Gastroesophageal sphincter (tissue), 3 donors: Measurements from ENCODE around the gene EMID1.

Source experiments
- EP300 ChIP-seq: sonication (generic); formaldehyde crosslinking; IDR thresholded peaks from one replicate; pipeline ENCODE4 v1.6.1; 2017; ENCODE audit warnings: antibody characterized with exemption, mild to moderate bottlenecking
- POLR2A ChIP-seq, 2 donors: fragments of 450-650 bp; IDR thresholded peaks; one replicate each; pipeline ENCODE4 v1.6.1; 2017; ENCODE audit warnings: antibody characterized with exemption in 2 of 2, mild to moderate bottlenecking in 2 of 2, moderate library complexity in 1 of 2
- POLR2AphosphoS5 ChIP-seq: sonication (generic); formaldehyde crosslinking; IDR thresholded peaks from one replicate; pipeline ENCODE4 v1.6.1; 2017; ENCODE audit warnings: antibody characterized with exemption
- TF ChIP-seq, protein P1 (sequence below), 4 experiments: fragments of 200-600 bp in 2 of 4; fragments of 450-650 bp in 2 of 4; sonication (generic) in 1 of 4; IDR thresholded peaks; one replicate each; pipeline ENCODE4 v1.5.1; 2017 to 2019; ENCODE audit warnings: antibody characterized with exemption in 4 of 4, mild to moderate bottlenecking in 2 of 4, moderate library complexity in 2 of 4

DNA sequence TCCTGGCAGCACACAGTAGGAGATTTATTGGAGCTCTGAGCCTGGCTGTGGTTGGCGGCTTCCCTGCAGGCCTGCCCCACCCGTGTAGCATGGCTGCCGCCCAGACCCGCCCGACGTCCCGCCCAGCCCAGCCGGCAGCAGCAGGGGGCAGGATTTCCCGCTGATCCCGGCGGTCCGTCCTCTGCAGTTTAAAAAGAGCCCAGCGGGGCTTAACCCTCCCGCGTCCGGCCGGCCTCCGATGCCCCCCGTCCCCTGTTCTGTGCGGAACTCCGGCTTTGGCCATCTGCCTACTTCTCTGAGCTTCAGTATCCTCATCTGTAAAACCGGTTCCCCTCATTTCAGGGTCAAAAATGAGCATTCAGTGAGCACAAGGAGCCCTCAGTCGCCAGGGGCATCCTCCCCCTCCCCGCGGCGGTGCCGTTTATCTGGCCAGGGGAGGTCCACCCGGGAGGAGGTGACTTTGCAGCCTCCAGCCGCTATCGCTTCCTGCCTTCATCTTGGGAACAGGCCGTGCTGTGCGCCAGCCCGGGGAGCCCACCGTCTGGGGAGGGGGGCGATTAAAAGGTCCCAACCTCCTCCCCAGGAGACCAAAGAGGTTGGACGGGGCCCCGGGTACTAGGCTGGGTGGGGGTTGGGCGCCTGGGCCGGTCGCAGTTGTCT is 100.6 kb downstream of the EMID1 start, which contains the start of gene GAS2L1:
- TF ChIP-seq POLR2A (IDR thresholded peaks at IDR 0.05) = no peak
- TF ChIP-seq, protein P1, sequence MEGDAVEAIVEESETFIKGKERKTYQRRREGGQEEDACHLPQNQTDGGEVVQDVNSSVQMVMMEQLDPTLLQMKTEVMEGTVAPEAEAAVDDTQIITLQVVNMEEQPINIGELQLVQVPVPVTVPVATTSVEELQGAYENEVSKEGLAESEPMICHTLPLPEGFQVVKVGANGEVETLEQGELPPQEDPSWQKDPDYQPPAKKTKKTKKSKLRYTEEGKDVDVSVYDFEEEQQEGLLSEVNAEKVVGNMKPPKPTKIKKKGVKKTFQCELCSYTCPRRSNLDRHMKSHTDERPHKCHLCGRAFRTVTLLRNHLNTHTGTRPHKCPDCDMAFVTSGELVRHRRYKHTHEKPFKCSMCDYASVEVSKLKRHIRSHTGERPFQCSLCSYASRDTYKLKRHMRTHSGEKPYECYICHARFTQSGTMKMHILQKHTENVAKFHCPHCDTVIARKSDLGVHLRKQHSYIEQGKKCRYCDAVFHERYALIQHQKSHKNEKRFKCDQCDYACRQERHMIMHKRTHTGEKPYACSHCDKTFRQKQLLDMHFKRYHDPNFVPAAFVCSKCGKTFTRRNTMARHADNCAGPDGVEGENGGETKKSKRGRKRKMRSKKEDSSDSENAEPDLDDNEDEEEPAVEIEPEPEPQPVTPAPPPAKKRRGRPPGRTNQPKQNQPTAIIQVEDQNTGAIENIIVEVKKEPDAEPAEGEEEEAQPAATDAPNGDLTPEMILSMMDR (IDR thresholded peaks at IDR 0.05) = peak in 3 of 4 experiments; percentile 79 to 94 (median 80)
- peak; percentile 53 for TF ChIP-seq POLR2AphosphoS5
- no peak for TF ChIP-seq EP300
